ENCODE measurements around the gene HCRT. TPM values are rescaled to one million over a fixed set of nuclear protein-coding genes. Genes with fewer than 3 reads are reported as not detected.

HCRT gene
- polyA plus RNA-seq, 1 donor, result 0.13 TPM

- no CpG with 5 or more reads among the region's 1 CpG for WGBS (ENCODE audit: insufficient coverage, low lambda C conversion rate)
- Histone ChIP-seq H3K36me3 (ENCODE audit: control insufficient read depth, insufficient read depth, low read length) (no peaks in the 10 kb centered on the region), H3K27me3 (ENCODE audit: control insufficient read depth, insufficient read depth, low read length) (peaks cover 36% of the 10 kb centered on the region), H3K4me3 (ENCODE audit: low read length) (no peak overlapping the region), H3K9me3 (ENCODE audit: control insufficient read depth, low read depth, low read length) (peaks cover 6% of the 10 kb centered on the region), H3K4me1 (ENCODE audit: control insufficient read depth, insufficient read depth, low read length) (peaks cover 27% of the 10 kb centered on the region), H3K27ac (ENCODE audit: low read length) (no peak overlapping the region)
- no peak for DNase-seq
Observed at GRCh38 chr17:42179335-42179734, 5.9 kb downstream of the HCRT start.

GRCh38 chr17:42178817-42179216, 6.4 kb downstream of the HCRT start:
- Histone ChIP-seq H3K9me3 (ENCODE audit: control insufficient read depth, low read depth, low read length) (peaks cover 6% of the 10 kb centered on the region), H3K4me1 (ENCODE audit: control insufficient read depth, insufficient read depth, low read length) (peaks cover 25% of the 10 kb centered on the region), H3K4me3 (ENCODE audit: low read length) (no peak overlapping the region), H3K27me3 (ENCODE audit: control insufficient read depth, insufficient read depth, low read length) (peaks cover 36% of the 10 kb centered on the region), H3K27ac (ENCODE audit: low read length) (no peak overlapping the region), H3K36me3 (ENCODE audit: control insufficient read depth, insufficient read depth, low read length) (no peaks in the 10 kb centered on the region)
- no CpG with 5 or more reads among the region's 14 CpGs for WGBS (ENCODE audit: insufficient coverage, low lambda C conversion rate)
- no peak for DNase-seq

GRCh38 chr17:42177684-42178083, 7.6 kb downstream of the HCRT start:
- H3K27me3 ChIP-seq (ENCODE audit: control insufficient read depth, insufficient read depth, low read length), result peaks cover 39% of the 10 kb centered on the region
- H3K9me3 ChIP-seq (ENCODE audit: control insufficient read depth, low read depth, low read length), result peaks cover 6% of the 10 kb centered on the region
- peaks cover 15% of the 10 kb centered on the region for H3K4me1 ChIP-seq (ENCODE audit: control insufficient read depth, insufficient read depth, low read length)
- H3K4me3 ChIP-seq (ENCODE audit: low read length), result no peak overlapping the region
- WGBS (ENCODE audit: insufficient coverage, low lambda C conversion rate), result 100% methylated on average over 2 of the region's 2 CpGs
- H3K27ac ChIP-seq (ENCODE audit: low read length), result no peak overlapping the region
- no peak for DNase-seq
- no peaks in the 10 kb centered on the region for H3K36me3 ChIP-seq (ENCODE audit: control insufficient read depth, insufficient read depth, low read length)

GRCh38 chr17:42174126-42174783, 11.0 kb downstream of the HCRT start:
- no peaks in the 10 kb centered on the region for H3K36me3 ChIP-seq (ENCODE audit: control insufficient read depth, insufficient read depth, low read length)
- H3K9me3 ChIP-seq (ENCODE audit: control insufficient read depth, low read depth, low read length), result no peaks in the 10 kb centered on the region
- peaks cover 17% of the 10 kb centered on the region for H3K27me3 ChIP-seq (ENCODE audit: control insufficient read depth, insufficient read depth, low read length)
- no CpG with 5 or more reads among the region's 14 CpGs for WGBS (ENCODE audit: insufficient coverage, low lambda C conversion rate)
- H3K27ac ChIP-seq (ENCODE audit: low read length), result no peak overlapping the region
- H3K4me1 ChIP-seq (ENCODE audit: control insufficient read depth, insufficient read depth, low read length), result no peaks in the 10 kb centered on the region
- no peak overlapping the region for H3K4me3 ChIP-seq (ENCODE audit: low read length)
- no peak for DNase-seq

- Histone ChIP-seq H3K4me3 (ENCODE audit: low read length) (no peak overlapping the region), H3K27ac (ENCODE audit: low read length) (no peak overlapping the region), H3K9me3 (ENCODE audit: control insufficient read depth, low read depth, low read length) (no peaks in the 10 kb centered on the region), H3K4me1 (ENCODE audit: control insufficient read depth, insufficient read depth, low read length) (no peaks in the 10 kb centered on the region), H3K36me3 (ENCODE audit: control insufficient read depth, insufficient read depth, low read length) (no peaks in the 10 kb centered on the region), H3K27me3 (ENCODE audit: control insufficient read depth, insufficient read depth, low read length) (peaks cover 11% of the 10 kb centered on the region)
- no CpG with 5 or more reads among the region's 11 CpGs for WGBS (ENCODE audit: insufficient coverage, low lambda C conversion rate)
- DNase-seq, result no peak
Observed at GRCh38 chr17:42171831-42172230, 13.4 kb downstream of the HCRT start.

GRCh38 chr17:42169351-42169750, 15.9 kb downstream of the HCRT start:
- no peak overlapping the region for H3K27ac ChIP-seq (ENCODE audit: low read length)
- H3K36me3 ChIP-seq (ENCODE audit: control insufficient read depth, insufficient read depth, low read length), result no peaks in the 10 kb centered on the region
- no peak for DNase-seq
- H3K9me3 ChIP-seq (ENCODE audit: control insufficient read depth, low read depth, low read length), result no peaks in the 10 kb centered on the region
- H3K4me3 ChIP-seq (ENCODE audit: low read length), result no peak overlapping the region
- H3K4me1 ChIP-seq (ENCODE audit: control insufficient read depth, insufficient read depth, low read length), result no peaks in the 10 kb centered on the region
- no CpG with 5 or more reads among the region's 29 CpGs for WGBS (ENCODE audit: insufficient coverage, low lambda C conversion rate)
- peaks cover 11% of the 10 kb centered on the region for H3K27me3 ChIP-seq (ENCODE audit: control insufficient read depth, insufficient read depth, low read length)

- Histone ChIP-seq H3K4me1 (ENCODE audit: control insufficient read depth, insufficient read depth, low read length) (no peaks in the 10 kb centered on the region), H3K27me3 (ENCODE audit: control insufficient read depth, insufficient read depth, low read length) (peaks cover 8% of the 10 kb centered on the region), H3K36me3 (ENCODE audit: control insufficient read depth, insufficient read depth, low read length) (no peaks in the 10 kb centered on the region), H3K27ac (ENCODE audit: low read length) (no peak overlapping the region), H3K9me3 (ENCODE audit: control insufficient read depth, low read depth, low read length) (no peaks in the 10 kb centered on the region), H3K4me3 (ENCODE audit: low read length) (no peak overlapping the region)
- no peak for DNase-seq
- WGBS (ENCODE audit: insufficient coverage, low lambda C conversion rate), result no CpG with 5 or more reads among the region's 8 CpGs
Observed at GRCh38 chr17:42167807-42168206, 17.4 kb downstream of the HCRT start.

GRCh38 chr17:42166196-42166763, 19.0 kb downstream of the HCRT start:
- Histone ChIP-seq H3K36me3 (ENCODE audit: control insufficient read depth, insufficient read depth, low read length) (no peaks in the 10 kb centered on the region), H3K27ac (ENCODE audit: low read length) (no peak overlapping the region), H3K4me3 (ENCODE audit: low read length) (no peak overlapping the region), H3K4me1 (ENCODE audit: control insufficient read depth, insufficient read depth, low read length) (no peaks in the 10 kb centered on the region), H3K9me3 (ENCODE audit: control insufficient read depth, low read depth, low read length) (no peaks in the 10 kb centered on the region), H3K27me3 (ENCODE audit: control insufficient read depth, insufficient read depth, low read length) (peaks cover 5% of the 10 kb centered on the region)
- no peak for DNase-seq
- WGBS (ENCODE audit: insufficient coverage, low lambda C conversion rate), result no CpG with 5 or more reads among the region's 19 CpGs

GRCh38 chr17:42165751-42166150, 19.5 kb downstream of the HCRT start:
- H3K27ac ChIP-seq (ENCODE audit: low read length), result no peak overlapping the region
- H3K4me1 ChIP-seq (ENCODE audit: control insufficient read depth, insufficient read depth, low read length), result no peaks in the 10 kb centered on the region
- peaks cover 3% of the 10 kb centered on the region for H3K27me3 ChIP-seq (ENCODE audit: control insufficient read depth, insufficient read depth, low read length)
- whole genome bisulfite sequencing (ENCODE audit: insufficient coverage, low lambda C conversion rate), result 50% methylated on average over 2 of the region's 6 CpGs
- no peak overlapping the region for H3K4me3 ChIP-seq (ENCODE audit: low read length)
- no peak for DNase-seq
- H3K36me3 ChIP-seq (ENCODE audit: control insufficient read depth, insufficient read depth, low read length), result no peaks in the 10 kb centered on the region
- no peaks in the 10 kb centered on the region for H3K9me3 ChIP-seq (ENCODE audit: control insufficient read depth, low read depth, low read length)

- H3K27ac ChIP-seq (ENCODE audit: low read length), result no peak overlapping the region
- H3K4me3 ChIP-seq (ENCODE audit: low read length), result no peak overlapping the region
- H3K4me1 ChIP-seq (ENCODE audit: control insufficient read depth, insufficient read depth, low read length), result no peaks in the 10 kb centered on the region
- WGBS (ENCODE audit: insufficient coverage, low lambda C conversion rate), result no CpG with 5 or more reads among the region's 22 CpGs
- DNase-seq, result no peak
- H3K27me3 ChIP-seq (ENCODE audit: control insufficient read depth, insufficient read depth, low read length), result no peaks in the 10 kb centered on the region
- H3K36me3 ChIP-seq (ENCODE audit: control insufficient read depth, insufficient read depth, low read length), result no peaks in the 10 kb centered on the region
- H3K9me3 ChIP-seq (ENCODE audit: control insufficient read depth, low read depth, low read length), result no peaks in the 10 kb centered on the region
Observed at GRCh38 chr17:42163696-42164407, 21.4 kb downstream of the HCRT start.

Data from large intestine (tissue), 3 donors.